WTC11 (cell line): ENCODE measurements around the gene NAV2. TPM values are rescaled to one million over a fixed set of nuclear protein-coding genes. Genes with fewer than 3 reads are reported as not detected.

Source experiments
- ATAC-seq: fragments of 200-7000 bp; cut with Tn5 transposase; 2 replicates; pipeline ENCODE4 v1.10.0; 2021; ENCODE audit warnings: mild to moderate bottlenecking, moderate library complexity
- CTCF ChIA-PET: fragments of 300-600 bp; sonication (Branson Sonifier 250); formaldehyde crosslinking; loops from one replicate; lab custom pipeline; 2021; ENCODE audit warnings: antibody characterized with exemption; lab: Charles Lee
- POLR2A ChIA-PET: fragments of 350-600 bp; sonication (Branson Sonifier 250); formaldehyde crosslinking; loops from one replicate; lab custom pipeline; 2021; ENCODE audit warnings: antibody characterized with exemption; lab: Charles Lee
- DNase-seq: peaks from one replicate; pipeline ENCODE4 v3.0.0; 2021; ENCODE audit warnings: low spot score
- H3K27ac Mint-ChIP-seq: 2 replicates; pipeline ENCODE4 v1.8.0; 2021; ENCODE audit warnings: mixed read lengths
- H3K27me3 Mint-ChIP-seq: 2 replicates; pipeline ENCODE4 v1.8.0; 2021; ENCODE audit warnings: low read depth, mild to moderate bottlenecking, moderate library complexity, mixed read lengths
- H3K36me3 Mint-ChIP-seq: 2 replicates; pipeline ENCODE4 v1.8.0; 2021; ENCODE audit warnings: mixed read lengths
- H3K4me1 Mint-ChIP-seq: 2 replicates; pipeline ENCODE4 v1.8.0; 2022; ENCODE audit warnings: mixed read lengths
- H3K4me3 Mint-ChIP-seq: 2 replicates; pipeline ENCODE4 v1.8.0; 2021; ENCODE audit warnings: mild to moderate bottlenecking, moderate library complexity, mixed read lengths
- H3K9me3 Mint-ChIP-seq: 2 replicates; pipeline ENCODE4 v1.8.0; 2021; ENCODE audit warnings: mixed read lengths
- ARID4B ChIP-seq: sonication (generic); formaldehyde crosslinking; IDR thresholded peaks from 2 replicates; pipeline ENCODE4 v1.8.0; 2023; ENCODE audit warnings: missing genetic modification reagents, mild to moderate bottlenecking, borderline replicate concordance
- EMX1 ChIP-seq: fragments of 250-450 bp; sonication (Bioruptor Pico); IDR thresholded peaks from 2 replicates; pipeline ENCODE4 v1.8.0; 2021; ENCODE audit warnings: mild to moderate bottlenecking
- GTF2I ChIP-seq: fragments of 250-450 bp; sonication (Bioruptor Pico); conservative IDR thresholded peaks from 2 replicates; pipeline ENCODE4 v1.4.0; 2021; ENCODE audit warnings: mild to moderate bottlenecking
- HMGA2 ChIP-seq: fragments of 250-450 bp; sonication (Bioruptor Pico); IDR thresholded peaks from 2 replicates; pipeline ENCODE4 v1.4.0; 2021; ENCODE audit warnings: mild to moderate bottlenecking, moderate library complexity
- OVOL2 ChIP-seq: fragments of 250-450 bp; sonication (Bioruptor Pico); IDR thresholded peaks from 2 replicates; pipeline ENCODE4 v1.9.0; 2021; ENCODE audit warnings: mild to moderate bottlenecking, borderline replicate concordance
- RELA ChIP-seq: sonication (generic); formaldehyde crosslinking; IDR thresholded peaks from 2 replicates; pipeline ENCODE4 v1.8.1; 2022; ENCODE audit warnings: missing genetic modification reagents, mild to moderate bottlenecking, borderline replicate concordance
- STAT6 ChIP-seq: sonication (generic); formaldehyde crosslinking; conservative IDR thresholded peaks from 2 replicates; pipeline ENCODE4 v1.8.1; 2023; ENCODE audit warnings: mild to moderate bottlenecking, low read depth, missing genetic modification reagents, moderate library complexity
- ZNF121 ChIP-seq: sonication (generic); formaldehyde crosslinking; IDR thresholded peaks from 2 replicates; pipeline ENCODE4 v1.8.0; 2023; ENCODE audit warnings: missing genetic modification reagents
- ZNF232 ChIP-seq: sonication (generic); formaldehyde crosslinking; IDR thresholded peaks from 2 replicates; pipeline ENCODE4 v1.8.0; 2022; ENCODE audit warnings: mild to moderate bottlenecking, missing genetic modification reagents
- total RNA-seq: library from RNA; stranded (reverse); gene quantifications from 3 replicates; pipeline ENCODE4 v1.2.3, GENCODE V29; 2021
- TF ChIP-seq, protein P1 (sequence below): sonication (generic); formaldehyde crosslinking; IDR thresholded peaks from 2 replicates; pipeline ENCODE4 v1.8.1; 2023; ENCODE audit warnings: mild to moderate bottlenecking, moderate library complexity, missing genetic modification reagents

Gene NAV2
- total RNA-seq, 1 experiment from 2014 or later: 42.8 TPM

GRCh38 chr11:19774329-19774728 is 61.7 kb downstream of the NAV2 start (continued):
- TF ChIP-seq ARID4B (no peak), EMX1 (CRISPR knock-in tag) (no peak), STAT6 (no peak), OVOL2 (CRISPR knock-in tag) (no peak), HMGA2 (CRISPR knock-in tag) (no peak)
- TF ChIP-seq, all 79 proteins: peak for 0

DNA sequence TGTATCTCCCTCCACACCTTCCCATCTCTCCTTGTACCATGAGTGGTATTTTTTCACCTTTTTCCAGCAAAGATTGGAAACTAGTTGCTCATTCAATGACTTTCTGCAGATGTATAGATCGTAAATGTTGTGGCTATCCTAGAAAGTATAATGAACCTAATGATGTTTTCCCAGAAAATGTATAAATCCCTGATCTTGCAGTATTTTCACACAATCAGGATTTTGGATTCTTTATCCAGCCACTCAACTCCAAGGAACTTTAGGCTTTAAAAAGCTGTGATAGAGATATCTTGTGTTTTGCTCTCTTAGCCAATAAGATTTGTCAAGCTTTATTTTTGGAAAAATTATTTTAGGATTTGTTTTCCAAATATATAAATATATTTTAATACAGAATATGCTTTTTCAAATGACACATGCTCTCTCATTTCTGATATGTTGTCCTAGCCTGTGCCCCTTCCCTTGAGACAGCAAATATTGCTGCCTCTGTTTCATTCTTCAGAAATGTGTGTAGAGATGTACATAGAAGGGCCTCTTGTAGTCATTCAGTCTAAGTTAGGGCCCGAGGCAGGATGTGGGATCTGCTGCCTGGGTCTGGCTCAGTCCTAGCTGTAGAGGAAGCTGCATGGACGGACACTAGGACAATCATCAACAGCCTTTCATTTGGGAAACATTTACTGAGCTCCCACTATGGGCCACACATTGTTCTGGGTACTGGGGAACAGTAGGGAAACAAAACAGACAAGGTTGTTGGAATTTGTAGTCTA is 62.4 kb downstream of the NAV2 start:
- CTCF ChIA-PET: interaction anchor here (0.5 to 1.5 kb wide), 6 partner anchors 16 to 211 kb away, joined by 3 to 4 read pairs (median 3); no protein-coding TSS in a partner anchor
- Mint-ChIP-seq H3K4me3 (peak overlapping the region; percentile 42; the same call in 1 of the 2 replicates), H3K9me3 (peaks cover 5% of the 10 kb centered on the region), H3K27ac (no peak overlapping the region), H3K4me1 (peaks cover 69% of the 10 kb centered on the region), H3K36me3 (peaks cover 4% of the 10 kb centered on the region; the same call in 1 of the 2 replicates), H3K27me3 (peaks cover 21% of the 10 kb centered on the region)
- no peak for ATAC-seq
- DNase-seq: no peak
- TF ChIP-seq OVOL2 (CRISPR knock-in tag) (no peak), ZNF121 (CRISPR knock-in tag) (peak; percentile 65; the same call in 1 of the 2 replicates)
- POLR2A ChIA-PET: no interaction called here

GRCh38 chr11:19775622-19776021 is 63.0 kb downstream of the NAV2 start:
- Mint-ChIP-seq H3K4me1 (peaks cover 73% of the 10 kb centered on the region), H3K27me3 (peaks cover 21% of the 10 kb centered on the region), H3K27ac (no peak overlapping the region), H3K4me3 (peak overlapping the region; percentile 67), H3K36me3 (peaks cover 4% of the 10 kb centered on the region; the same call in 1 of the 2 replicates)
- CTCF ChIA-PET: interaction anchor here (1.0 to 2.5 kb wide), 4 partner anchors 33 to 211 kb away, joined by 3 to 13 read pairs (median 3); no protein-coding TSS in a partner anchor
- ATAC-seq: no peak
- POLR2A ChIA-PET: no interaction called here
- TF ChIP-seq RELA (CRISPR knock-in tag): no peak
- peak; percentile 86 for TF ChIP-seq GTF2I (CRISPR knock-in tag)
- TF ChIP-seq, protein P1, sequence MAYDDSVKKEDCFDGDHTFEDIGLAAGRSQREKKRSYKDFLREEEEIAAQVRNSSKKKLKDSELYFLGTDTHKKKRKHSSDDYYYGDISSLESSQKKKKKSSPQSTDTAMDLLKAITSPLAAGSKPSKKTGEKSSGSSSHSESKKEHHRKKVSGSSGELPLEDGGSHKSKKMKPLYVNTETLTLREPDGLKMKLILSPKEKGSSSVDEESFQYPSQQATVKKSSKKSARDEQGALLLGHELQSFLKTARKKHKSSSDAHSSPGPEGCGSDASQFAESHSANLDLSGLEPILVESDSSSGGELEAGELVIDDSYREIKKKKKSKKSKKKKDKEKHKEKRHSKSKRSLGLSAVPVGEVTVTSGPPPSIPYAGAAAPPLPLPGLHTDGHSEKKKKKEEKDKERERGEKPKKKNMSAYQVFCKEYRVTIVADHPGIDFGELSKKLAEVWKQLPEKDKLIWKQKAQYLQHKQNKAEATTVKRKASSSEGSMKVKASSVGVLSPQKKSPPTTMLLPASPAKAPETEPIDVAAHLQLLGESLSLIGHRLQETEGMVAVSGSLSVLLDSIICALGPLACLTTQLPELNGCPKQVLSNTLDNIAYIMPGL (CRISPR knock-in tag): no peak
- TF ChIP-seq ZNF232 (CRISPR knock-in tag): no peak
- TF ChIP-seq, all 79 proteins: peak for 1
- H3K9me3 Mint-ChIP-seq: peaks cover 5% of the 10 kb centered on the region
- no peak for DNase-seq
